Ovary (tissue), 1 donor: ENCODE results near the gene LONRF2.

Experiments
- EP300 ChIP-seq: sonication (generic); formaldehyde crosslinking; IDR thresholded peaks from one replicate; pipeline ENCODE4 v1.6.1; 2017; ENCODE audit warnings: antibody characterized with exemption
- POLR2A ChIP-seq: fragments of 450-650 bp; IDR thresholded peaks from one replicate; pipeline ENCODE4 v1.6.1; 2017; ENCODE audit warnings: antibody characterized with exemption, mild to moderate bottlenecking, moderate library complexity

DNA sequence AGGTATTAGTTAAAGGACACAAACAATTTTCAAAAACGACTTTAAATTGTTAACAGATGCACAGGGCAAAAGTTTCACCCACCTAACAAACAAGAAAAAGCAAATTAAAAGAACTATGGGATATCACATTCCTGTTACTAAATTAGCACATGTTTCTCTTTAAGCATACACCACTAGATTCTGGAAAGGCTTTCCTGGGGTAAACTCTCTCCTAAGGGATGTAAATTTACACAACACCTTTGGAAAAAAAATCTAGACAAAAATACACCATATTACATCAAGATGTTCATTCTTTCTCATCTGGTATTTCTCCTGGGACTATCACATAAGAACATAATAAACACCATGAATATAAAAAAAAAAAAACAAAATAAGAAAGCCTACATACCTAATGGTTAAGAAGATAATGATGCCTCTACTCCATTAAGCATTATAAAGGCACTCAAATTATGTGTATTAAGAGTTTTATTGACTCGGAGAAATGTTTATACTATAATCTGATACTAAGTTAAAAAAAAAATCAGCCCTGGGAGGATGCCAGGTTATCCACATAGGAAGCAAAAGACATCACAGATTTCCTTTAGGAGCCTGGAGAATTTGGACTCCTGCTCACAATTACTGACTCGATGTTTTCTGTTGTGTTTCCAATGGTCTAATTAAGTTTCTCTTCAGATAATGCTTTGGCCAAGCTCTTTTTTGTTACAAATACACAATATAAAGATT is 97.2 kb downstream of the LONRF2 start:
- no peak for TF ChIP-seq POLR2A
- TF ChIP-seq EP300, result no peak
